Hematopoietic multipotent progenitor cell (in vitro differentiated cells): ENCODE results near the gene ZNF326. TPM values are rescaled to one million over a fixed set of nuclear protein-coding genes. Genes with fewer than 3 reads are reported as not detected.

Source experiments
- DNase-seq, 3 donors: peaks; one replicate each; pipeline ENCODE4 v3.0.0-alpha.2; 2011 to 2015; ENCODE audit warnings: low read depth in 2 of 3, low spot score in 2 of 3
- total RNA-seq: library from RNA; depleted of rRNA; stranded (reverse); fragments of >200 nt; gene quantifications from one replicate; pipeline ENCODE4 v1.2.3, GENCODE V29; 2012

ZNF326 gene
- total RNA-seq, result 12.4 TPM

- peak; percentile 85 to 94 (median 92) for DNase-seq
Measured at GRCh38 chr1:89994805-89995597, at the start of gene ZNF326. TSS of gene ZNF326 (plus strand) at chr1:89995110. CDS start at chr1:89995258, 148 bp downstream.

DNA sequence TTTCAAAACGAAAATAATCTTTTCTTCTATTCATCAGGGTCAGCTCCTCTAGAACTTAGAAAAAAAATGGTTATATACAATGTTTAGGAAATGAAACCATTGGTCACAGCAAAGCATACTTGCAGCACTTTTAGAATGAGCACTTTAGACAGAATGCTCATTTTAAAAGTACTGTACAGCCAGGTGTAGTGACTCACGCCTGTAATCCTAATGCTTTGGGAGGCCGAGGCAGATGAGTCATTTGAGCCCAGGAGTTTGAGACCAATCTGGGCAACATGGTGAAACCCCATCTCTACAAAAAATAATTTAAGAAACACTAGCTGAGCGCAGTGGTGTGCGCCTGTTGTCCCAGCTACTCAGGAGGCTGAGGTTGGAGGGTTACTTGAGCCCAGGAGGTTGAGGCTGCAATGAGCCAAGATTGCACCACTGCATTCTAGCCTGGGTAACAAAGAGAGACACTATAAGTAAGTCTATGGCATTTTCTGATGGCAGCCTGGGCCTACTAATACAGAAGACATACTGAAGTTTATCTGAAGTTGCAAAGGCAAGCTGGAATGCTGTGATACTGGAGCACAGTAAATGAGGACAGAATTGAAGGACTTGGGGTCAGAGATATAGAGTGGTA is 48.9 kb upstream of the ZNF326 start:
- no peak for DNase-seq

- no peak for DNase-seq
Measured at GRCh38 chr1:89946532-89946931, 48.4 kb upstream of the ZNF326 start.

GRCh38 chr1:89948722-89949345 is 46.1 kb upstream of the ZNF326 start:
- DNase-seq, result no peak

DNA sequence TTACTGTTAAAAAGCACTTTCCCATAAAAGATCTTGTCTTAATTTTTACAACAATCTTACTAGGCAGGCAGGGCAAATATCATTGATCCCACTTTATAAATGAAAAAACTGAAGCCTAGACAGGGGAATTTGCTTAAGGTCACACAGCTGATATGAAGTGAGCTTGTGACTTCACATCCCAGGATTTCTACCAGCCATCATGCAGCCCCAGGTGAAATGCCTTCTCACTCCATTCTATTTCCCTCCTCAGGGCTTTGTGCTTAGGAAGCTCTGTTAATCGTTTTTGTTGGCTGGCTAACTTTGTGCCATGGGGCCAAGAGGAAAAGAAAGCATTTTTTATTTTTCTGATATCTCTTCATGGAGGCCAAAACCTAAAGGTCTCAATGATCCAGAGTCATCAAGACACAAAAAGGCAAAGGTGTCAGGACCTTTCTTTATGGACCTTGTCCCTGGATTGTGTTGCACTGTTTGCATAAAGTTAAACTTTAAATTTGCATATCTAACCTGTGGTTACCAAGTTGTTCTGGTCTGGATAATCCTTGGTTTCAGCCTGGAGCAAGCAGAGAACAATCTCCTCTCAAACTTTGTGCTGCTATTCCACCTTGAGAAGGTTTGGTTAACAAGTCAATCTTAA is 44.8 kb upstream of the ZNF326 start:
- no peak for DNase-seq

DNA sequence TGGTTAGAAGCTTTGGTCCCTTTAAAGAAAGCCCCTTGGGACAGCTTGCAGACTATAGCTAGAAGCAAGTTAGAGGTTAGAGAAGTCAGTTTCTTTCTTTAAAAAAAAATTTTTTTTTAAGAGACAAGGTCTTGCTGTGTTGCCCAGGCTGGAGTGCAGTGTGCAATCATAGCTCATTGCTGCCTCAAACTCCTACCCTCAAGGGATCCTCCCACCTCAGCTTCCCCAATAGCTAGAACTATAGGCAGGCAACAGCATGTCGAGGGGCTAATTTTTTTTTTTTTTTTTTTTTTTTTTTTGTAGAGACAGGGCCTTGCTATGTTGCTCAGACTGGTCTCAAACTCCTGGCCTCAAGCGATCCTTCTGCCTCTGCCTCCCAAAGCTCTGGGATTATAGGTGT is 44.2 kb upstream of the ZNF326 start:
- DNase-seq, result no peak

DNA sequence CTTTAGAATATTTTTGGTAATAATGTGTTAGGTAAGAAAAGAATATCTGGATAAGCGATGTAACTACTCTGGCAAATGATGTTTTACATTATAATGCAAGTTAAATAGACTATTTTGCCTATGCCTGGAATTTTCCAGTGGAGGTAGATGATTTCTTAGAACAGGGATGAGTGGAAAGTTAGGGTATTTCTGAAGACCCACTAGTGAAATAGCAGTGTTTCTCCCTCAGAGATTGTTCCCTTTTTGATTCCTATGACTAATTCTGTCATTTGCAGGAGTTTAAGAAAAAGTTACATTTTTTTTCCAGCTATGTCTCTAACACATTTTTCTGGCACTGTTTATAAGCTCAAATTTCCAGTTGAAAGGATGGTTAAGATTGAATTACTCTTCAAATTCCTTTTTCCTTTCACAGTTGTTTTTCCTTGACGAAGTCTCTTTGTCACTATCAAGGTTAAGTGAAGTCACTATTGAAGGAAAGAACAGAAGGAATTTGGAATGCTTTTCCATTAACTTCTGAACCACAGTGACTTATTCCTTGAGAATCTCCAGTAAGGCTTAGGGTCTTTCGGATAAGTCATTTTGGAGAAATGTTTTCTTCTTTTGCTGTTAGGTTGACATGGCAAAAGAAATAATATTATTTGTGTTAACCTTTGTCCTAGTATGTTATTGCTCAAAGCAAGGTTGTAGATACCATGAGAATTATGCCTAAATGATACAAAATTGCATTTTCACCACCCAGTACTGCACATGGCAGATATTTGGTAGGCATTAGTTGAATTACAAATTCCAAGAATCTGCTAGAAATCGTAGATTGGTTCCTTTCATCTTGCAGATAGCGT is 42.9 kb upstream of the ZNF326 start:
- DNase-seq, result no peak

DNA sequence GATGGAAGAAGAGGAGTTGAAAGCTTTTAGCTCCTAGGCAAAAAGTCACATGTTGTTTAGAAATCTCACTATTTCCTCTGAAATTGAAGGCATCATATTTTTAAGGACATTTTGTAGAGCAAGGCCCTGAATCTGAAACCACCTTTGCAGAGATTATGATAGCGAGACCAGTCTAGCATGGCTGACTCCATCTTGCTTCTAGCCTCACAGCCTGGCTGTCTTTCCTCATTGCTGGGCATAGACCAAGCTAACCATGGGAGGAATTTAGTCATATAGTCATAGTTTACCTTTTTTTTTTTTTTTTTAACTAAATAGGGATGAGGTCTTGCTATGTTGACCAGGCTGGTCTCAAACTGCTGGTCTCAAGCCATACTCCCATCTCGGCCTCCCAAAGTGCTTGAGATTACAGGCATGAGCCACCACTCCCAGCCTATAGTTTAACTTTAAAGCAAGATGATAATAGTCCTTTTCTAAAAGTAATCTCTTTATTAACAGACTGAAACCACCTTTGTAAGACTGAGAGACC is 42.2 kb upstream of the ZNF326 start:
- DNase-seq, result no peak

- DNase-seq, result peak in 2 of 3 donors; percentile 54 to 73
Measured at GRCh38 chr1:89953131-89953626, 41.7 kb upstream of the ZNF326 start.

DNA sequence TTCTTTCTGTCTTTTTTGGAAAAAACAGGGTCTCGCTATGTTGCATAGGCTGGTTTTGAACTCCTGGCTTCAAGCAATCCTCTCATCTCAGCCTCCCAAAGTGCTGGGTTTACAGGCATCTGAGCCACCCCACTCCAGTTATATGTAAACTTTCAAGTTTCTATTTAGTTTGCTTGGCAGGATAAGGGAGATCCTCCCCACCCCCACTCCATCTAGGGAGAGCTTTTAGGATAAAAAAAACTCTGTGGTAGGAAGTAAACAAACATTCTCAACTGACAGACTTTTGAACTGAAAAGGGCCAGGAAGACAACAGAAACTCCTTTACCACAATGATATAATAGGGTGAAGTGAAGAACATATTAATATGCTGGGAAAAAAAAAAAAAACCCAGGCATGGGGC is 41.0 kb upstream of the ZNF326 start:
- no peak for DNase-seq

DNA sequence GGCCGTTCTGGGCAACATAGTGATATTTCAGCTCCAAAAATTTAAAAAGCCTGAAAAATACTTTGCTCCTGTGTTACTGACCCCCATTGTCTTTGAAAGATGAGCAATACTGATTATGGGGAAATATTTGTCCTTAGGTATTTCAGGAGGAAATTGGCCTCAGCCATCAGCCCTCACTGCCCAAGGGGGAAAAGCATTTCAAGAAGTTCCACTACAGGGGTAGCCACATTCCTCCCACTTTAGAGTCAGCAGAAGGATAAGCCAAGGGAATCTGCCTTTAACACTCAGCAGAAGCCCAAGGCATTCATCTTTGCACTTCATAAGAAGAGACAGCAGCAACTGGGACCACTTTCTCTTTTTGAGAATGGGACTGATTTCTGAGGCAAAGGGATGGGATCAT is 40.5 kb upstream of the ZNF326 start:
- no peak for DNase-seq

GRCh38 chr1:89955311-89956205 is 39.4 kb upstream of the ZNF326 start:
- no peak for DNase-seq

- no peak for DNase-seq
Measured at GRCh38 chr1:89957107-89957506, 37.8 kb upstream of the ZNF326 start.

DNA sequence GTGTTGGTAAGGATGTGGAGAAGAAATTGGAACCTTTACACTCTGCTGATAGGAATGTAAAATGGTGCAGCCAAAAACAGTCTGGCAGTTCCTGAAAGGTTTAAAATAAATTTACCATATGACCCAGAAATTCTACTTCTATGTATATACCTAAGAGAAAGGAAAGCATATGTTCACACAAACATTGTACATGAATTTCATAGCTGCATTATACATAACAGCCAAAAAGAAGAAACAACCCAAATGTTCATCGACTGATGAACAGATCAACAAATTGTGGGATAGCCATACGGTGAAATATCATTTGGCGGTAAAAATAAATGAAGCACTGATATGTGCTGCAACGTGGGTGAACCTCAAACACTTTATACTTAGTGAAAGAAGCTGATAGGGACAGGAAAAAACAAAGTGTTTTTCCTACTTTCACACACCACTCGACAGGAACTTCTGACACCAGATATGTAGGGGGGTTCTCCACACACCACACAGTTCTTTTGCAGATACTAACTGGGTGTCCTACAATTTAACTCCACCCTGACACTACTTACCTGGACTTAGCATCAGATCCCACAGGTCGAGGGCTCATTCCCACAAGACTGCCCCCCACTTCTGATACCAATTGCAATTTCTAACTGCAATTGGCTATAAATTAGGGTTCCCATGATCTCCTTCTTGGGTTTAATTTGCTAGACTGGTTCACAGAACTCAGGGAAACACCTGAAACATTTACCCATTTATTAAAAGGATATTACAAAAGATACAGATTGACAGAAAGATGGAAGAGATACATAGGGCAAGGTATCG is 35.9 kb upstream of the ZNF326 start:
- DNase-seq, result no peak

GRCh38 chr1:89959719-89960118 is 35.2 kb upstream of the ZNF326 start:
- no peak for DNase-seq

- no peak for DNase-seq
Measured at GRCh38 chr1:89962024-89962741, 32.7 kb upstream of the ZNF326 start.

DNA sequence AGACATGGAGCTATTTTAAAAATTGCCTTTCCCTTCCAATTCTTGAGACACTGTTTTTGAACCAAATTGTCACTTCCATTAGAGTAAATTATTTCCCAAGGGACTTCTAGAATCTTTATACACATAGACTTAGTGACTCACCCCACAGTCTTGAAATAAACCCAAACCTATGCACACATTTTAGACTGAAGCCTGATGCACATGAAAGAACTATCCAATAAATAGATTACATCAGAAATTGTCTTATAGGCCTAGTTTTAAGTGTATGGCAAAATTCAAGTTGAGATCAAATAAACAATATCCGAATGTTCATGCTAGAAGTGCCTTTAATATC is 32.2 kb upstream of the ZNF326 start:
- no peak for DNase-seq
